ENCODE measurements around the gene RBP5. TPM values are rescaled to one million over a fixed set of nuclear protein-coding genes. Genes with fewer than 3 reads are reported as not detected.

Gene RBP5
- total and polyA plus RNA-seq, 10 of the 15 experiments (the other 5 are each of a cell fraction or from before 2014, with no cell fraction given), result 0.11 to 1.1 (median 0.31) TPM; not detected in 4

GRCh38 chr12:7108796-7109571 lies 19.7 kb downstream of the RBP5 start, which contains the start of gene C1RL (continued):
- TF ChIP-seq MLLT1 (IDR thresholded peaks at IDR 0.05), result peak; percentile 59
- TF ChIP-seq ZNF207 (IDR thresholded peaks at IDR 0.05; ENCODE audit: borderline replicate concordance), result peak; percentile 72; the same call in 1 of the 2 replicates
- TF ChIP-seq NRF1 (conservative IDR thresholded peaks at IDR 0.05; ENCODE audit: low read depth, low read length), result no peak
- peak; percentile 77 for TF ChIP-seq CHD2 (IDR thresholded peaks at IDR 0.05; ENCODE audit: borderline replicate concordance, low read depth, low read length)
- TF ChIP-seq SPI1 (IDR thresholded peaks at IDR 0.05; ENCODE audit: borderline replicate concordance, insufficient read depth, low read depth, low read length), result peak; percentile 79; the same call in 1 of the 2 replicates
- TF ChIP-seq BHLHE40 (IDR thresholded peaks at IDR 0.05; ENCODE audit: borderline replicate concordance in 1 of 2, low read depth in 2 of 2, low read length in 1 of 2), result no peak
- TF ChIP-seq NR2F1 (conservative IDR thresholded peaks at IDR 0.05), result peak; percentile 61; the same call in 1 of the 2 replicates
